ENCODE results near the gene MAML3. TPM values are rescaled to one million over a fixed set of nuclear protein-coding genes. Genes with fewer than 3 reads are reported as not detected.

MAML3 gene
- total and polyA plus RNA-seq, 7 experiments from 2014 or later: 0.53 to 9.4 (median 3.3) TPM

GRCh38 chr4:139779691-139780090 is 374.3 kb downstream of the MAML3 start:
- peaks cover 0 to 2% (median 0%) of the 10 kb centered on the region in 11 donors for H3K9me3 Mint-ChIP-seq
- DNase-seq (no peak), ATAC-seq (no peak)
- Histone ChIP-seq H3K4me1 (ENCODE audit: control insufficient read depth in 2 of 2, insufficient read depth in 2 of 2, low read length in 2 of 2) (no peaks in the 10 kb centered on the region), H3K36me3 (ENCODE audit: control insufficient read depth in 2 of 3, insufficient read depth in 3 of 3, low read length in 3 of 3) (no peaks in the 10 kb centered on the region), H3K27me3 (ENCODE audit: control insufficient read depth in 2 of 2, insufficient read depth in 2 of 2, low read length in 2 of 2) (no peaks in the 10 kb centered on the region), H3K27ac (ENCODE audit: low read depth, low read length) (no peak overlapping the region), H3K4me3 (ENCODE audit: low read length) (no peak overlapping the region), H3K9me3 (ENCODE audit: control insufficient read depth in 2 of 3, low read length in 3 of 3) (no peaks in the 10 kb centered on the region)
- H3K27ac Mint-ChIP-seq: no peak overlapping the region
- intact Hi-C loops (cut with micrococcal nuclease): no loop called here
- ChIA-PET CTCF (no interaction called here), POLR2A (no interaction called here)
- H3K4me1 Mint-ChIP-seq: no peaks in the 10 kb centered on the region
- peaks cover 0 to 7% (median 0%) of the 10 kb centered on the region in 5 donors for H3K27me3 Mint-ChIP-seq
- peaks cover 0 to 3% (median 0%) of the 10 kb centered on the region in 5 donors for H3K36me3 Mint-ChIP-seq
- no peak overlapping the region for H3K4me3 Mint-ChIP-seq

- Histone ChIP-seq H3K27ac (ENCODE audit: low read depth, low read length) (no peak overlapping the region), H3K4me1 (ENCODE audit: control insufficient read depth in 2 of 2, insufficient read depth in 2 of 2, low read length in 2 of 2) (no peaks in the 10 kb centered on the region), H3K36me3 (ENCODE audit: control insufficient read depth in 2 of 3, insufficient read depth in 3 of 3, low read length in 3 of 3) (no peaks in the 10 kb centered on the region), H3K4me3 (ENCODE audit: low read length) (no peak overlapping the region), H3K9me3 (ENCODE audit: control insufficient read depth in 2 of 3, low read length in 3 of 3) (no peaks in the 10 kb centered on the region), H3K27me3 (ENCODE audit: control insufficient read depth in 2 of 2, insufficient read depth in 2 of 2, low read length in 2 of 2) (no peaks in the 10 kb centered on the region)
- ChIA-PET POLR2A (no interaction called here), CTCF (no interaction called here)
- DNase-seq (no peak), ATAC-seq (no peak)
- H3K4me3 Mint-ChIP-seq: no peak overlapping the region
- intact Hi-C loops (cut with micrococcal nuclease): no loop called here
- H3K36me3 Mint-ChIP-seq: no peaks in the 10 kb centered on the region
- peaks cover 0 to 11% (median 0%) of the 10 kb centered on the region in 5 donors for H3K27me3 Mint-ChIP-seq
- no peaks in the 10 kb centered on the region for H3K4me1 Mint-ChIP-seq
- H3K9me3 Mint-ChIP-seq: peaks cover 0 to 2% (median 0%) of the 10 kb centered on the region in 11 donors
- no peak overlapping the region for H3K27ac Mint-ChIP-seq
Observed at GRCh38 chr4:139777757-139778156, 376.2 kb downstream of the MAML3 start.

- Histone ChIP-seq H3K27ac (ENCODE audit: low read depth, low read length) (no peak overlapping the region), H3K27me3 (ENCODE audit: control insufficient read depth in 2 of 2, insufficient read depth in 2 of 2, low read length in 2 of 2) (no peaks in the 10 kb centered on the region), H3K9me3 (ENCODE audit: control insufficient read depth in 2 of 3, low read length in 3 of 3) (no peaks in the 10 kb centered on the region), H3K4me1 (ENCODE audit: control insufficient read depth in 2 of 2, insufficient read depth in 2 of 2, low read length in 2 of 2) (no peaks in the 10 kb centered on the region), H3K36me3 (ENCODE audit: control insufficient read depth in 2 of 3, insufficient read depth in 3 of 3, low read length in 3 of 3) (no peaks in the 10 kb centered on the region), H3K4me3 (ENCODE audit: low read length) (no peak overlapping the region)
- Mint-ChIP-seq H3K4me1 (no peaks in the 10 kb centered on the region), H3K9me3 (peaks cover 0 to 2% (median 0%) of the 10 kb centered on the region in 11 donors), H3K27me3 (peaks cover 0 to 11% (median 0%) of the 10 kb centered on the region in 5 donors), H3K27ac (no peak overlapping the region), H3K4me3 (no peak overlapping the region), H3K36me3 (no peaks in the 10 kb centered on the region)
- CTCF ChIA-PET: no interaction called here
- intact Hi-C loops (cut with micrococcal nuclease): no loop called here
- ATAC-seq (no peak), DNase-seq (no peak)
- POLR2A ChIA-PET: no interaction called here
Observed at GRCh38 chr4:139776235-139776634, 377.7 kb downstream of the MAML3 start.

- CTCF ChIA-PET: no interaction called here
- ATAC-seq: no peak
- intact Hi-C loops (cut with micrococcal nuclease): no loop called here
Observed at GRCh38 chr4:139774759-139775487, 379.1 kb downstream of the MAML3 start.

GRCh38 chr4:139773560-139774318 is 380.2 kb downstream of the MAML3 start:
- Mint-ChIP-seq H3K4me1 (no peaks in the 10 kb centered on the region), H3K36me3 (no peaks in the 10 kb centered on the region), H3K27me3 (peaks cover 0 to 11% (median 0%) of the 10 kb centered on the region in 5 donors), H3K27ac (no peak overlapping the region), H3K4me3 (no peak overlapping the region), H3K9me3 (peaks cover 0 to 2% (median 0%) of the 10 kb centered on the region in 11 donors)
- Histone ChIP-seq H3K36me3 (ENCODE audit: control insufficient read depth in 2 of 3, insufficient read depth in 3 of 3, low read length in 3 of 3) (no peaks in the 10 kb centered on the region), H3K4me1 (ENCODE audit: control insufficient read depth in 2 of 2, insufficient read depth in 2 of 2, low read length in 2 of 2) (no peaks in the 10 kb centered on the region), H3K4me3 (ENCODE audit: low read length) (no peak overlapping the region), H3K27me3 (ENCODE audit: control insufficient read depth in 2 of 2, insufficient read depth in 2 of 2, low read length in 2 of 2) (no peaks in the 10 kb centered on the region), H3K9me3 (ENCODE audit: control insufficient read depth in 2 of 3, low read length in 3 of 3) (no peaks in the 10 kb centered on the region), H3K27ac (ENCODE audit: low read depth, low read length) (no peak overlapping the region)
- ChIA-PET CTCF (no interaction called here), POLR2A (no interaction called here)
- intact Hi-C loops (cut with micrococcal nuclease): no loop called here
- no peak for ATAC-seq
- no peak for DNase-seq

More at GRCh38 chr4:139774759-139775487, 379.1 kb downstream of the MAML3 start:
- H3K36me3 ChIP-seq (ENCODE audit: control insufficient read depth in 2 of 3, insufficient read depth in 3 of 3, low read length in 3 of 3): no peaks in the 10 kb centered on the region
- POLR2A ChIA-PET: no interaction called here
- no peaks in the 10 kb centered on the region for H3K9me3 ChIP-seq (ENCODE audit: control insufficient read depth in 2 of 3, low read length in 3 of 3)
- H3K27me3 ChIP-seq (ENCODE audit: control insufficient read depth in 2 of 2, insufficient read depth in 2 of 2, low read length in 2 of 2): no peaks in the 10 kb centered on the region
- H3K4me3 ChIP-seq (ENCODE audit: low read length): no peak overlapping the region
- no peaks in the 10 kb centered on the region for H3K4me1 Mint-ChIP-seq
- peaks cover 0 to 2% (median 0%) of the 10 kb centered on the region in 11 donors for H3K9me3 Mint-ChIP-seq
- no peak for DNase-seq
- no peak overlapping the region for H3K27ac Mint-ChIP-seq
- peaks cover 0 to 11% (median 0%) of the 10 kb centered on the region in 5 donors for H3K27me3 Mint-ChIP-seq
- no peaks in the 10 kb centered on the region for H3K4me1 ChIP-seq (ENCODE audit: control insufficient read depth in 2 of 2, insufficient read depth in 2 of 2, low read length in 2 of 2)
- no peak overlapping the region for H3K4me3 Mint-ChIP-seq
- no peak overlapping the region for H3K27ac ChIP-seq (ENCODE audit: low read depth, low read length)
- H3K36me3 Mint-ChIP-seq: no peaks in the 10 kb centered on the region

GRCh38 chr4:139770361-139770760 is 383.6 kb downstream of the MAML3 start:
- peaks cover 0 to 5% (median 0%) of the 10 kb centered on the region in 5 donors for H3K36me3 Mint-ChIP-seq
- no peaks in the 10 kb centered on the region for H3K27me3 ChIP-seq (ENCODE audit: control insufficient read depth in 2 of 2, insufficient read depth in 2 of 2, low read length in 2 of 2)
- DNase-seq: no peak
- CTCF ChIA-PET: interaction anchor here (0.7 kb wide), 1 partner anchor 547 kb away, joined by 3 read pairs; no protein-coding TSS in a partner anchor
- H3K4me3 Mint-ChIP-seq: no peak overlapping the region
- H3K4me3 ChIP-seq (ENCODE audit: low read length): no peak overlapping the region
- H3K27me3 Mint-ChIP-seq: peaks cover 0 to 5% (median 0%) of the 10 kb centered on the region in 5 donors
- H3K27ac ChIP-seq (ENCODE audit: low read depth, low read length): no peak overlapping the region
- no peak overlapping the region for H3K27ac Mint-ChIP-seq
- intact Hi-C loops (cut with micrococcal nuclease): no loop called here
- ATAC-seq: no peak
- POLR2A ChIA-PET: no interaction called here
- H3K4me1 ChIP-seq (ENCODE audit: control insufficient read depth in 2 of 2, insufficient read depth in 2 of 2, low read length in 2 of 2): no peaks in the 10 kb centered on the region
- no peaks in the 10 kb centered on the region for H3K36me3 ChIP-seq (ENCODE audit: control insufficient read depth in 2 of 3, insufficient read depth in 3 of 3, low read length in 3 of 3)
- no peaks in the 10 kb centered on the region for H3K4me1 Mint-ChIP-seq
- H3K9me3 Mint-ChIP-seq: no peaks in the 10 kb centered on the region
- no peaks in the 10 kb centered on the region for H3K9me3 ChIP-seq (ENCODE audit: control insufficient read depth in 2 of 3, low read length in 3 of 3)

Data from naive thymus-derived CD4-positive, alpha-beta T cell (primary cell).